IPS-NIHi7 (cell line): ENCODE measurements around the gene PALMD.
A peak's percentile ranks its signal among the peaks of the same experiment; 100 is the strongest.

Source experiments
- DNase-seq: peaks from one replicate; pipeline ENCODE4 v3.0.0; 2012; ENCODE audit warnings: mixed read lengths; ENCODE audit errors: extremely low spot score

The PALMD gene, protein sequence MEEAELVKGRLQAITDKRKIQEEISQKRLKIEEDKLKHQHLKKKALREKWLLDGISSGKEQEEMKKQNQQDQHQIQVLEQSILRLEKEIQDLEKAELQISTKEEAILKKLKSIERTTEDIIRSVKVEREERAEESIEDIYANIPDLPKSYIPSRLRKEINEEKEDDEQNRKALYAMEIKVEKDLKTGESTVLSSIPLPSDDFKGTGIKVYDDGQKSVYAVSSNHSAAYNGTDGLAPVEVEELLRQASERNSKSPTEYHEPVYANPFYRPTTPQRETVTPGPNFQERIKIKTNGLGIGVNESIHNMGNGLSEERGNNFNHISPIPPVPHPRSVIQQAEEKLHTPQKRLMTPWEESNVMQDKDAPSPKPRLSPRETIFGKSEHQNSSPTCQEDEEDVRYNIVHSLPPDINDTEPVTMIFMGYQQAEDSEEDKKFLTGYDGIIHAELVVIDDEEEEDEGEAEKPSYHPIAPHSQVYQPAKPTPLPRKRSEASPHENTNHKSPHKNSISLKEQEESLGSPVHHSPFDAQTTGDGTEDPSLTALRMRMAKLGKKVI

DNA sequence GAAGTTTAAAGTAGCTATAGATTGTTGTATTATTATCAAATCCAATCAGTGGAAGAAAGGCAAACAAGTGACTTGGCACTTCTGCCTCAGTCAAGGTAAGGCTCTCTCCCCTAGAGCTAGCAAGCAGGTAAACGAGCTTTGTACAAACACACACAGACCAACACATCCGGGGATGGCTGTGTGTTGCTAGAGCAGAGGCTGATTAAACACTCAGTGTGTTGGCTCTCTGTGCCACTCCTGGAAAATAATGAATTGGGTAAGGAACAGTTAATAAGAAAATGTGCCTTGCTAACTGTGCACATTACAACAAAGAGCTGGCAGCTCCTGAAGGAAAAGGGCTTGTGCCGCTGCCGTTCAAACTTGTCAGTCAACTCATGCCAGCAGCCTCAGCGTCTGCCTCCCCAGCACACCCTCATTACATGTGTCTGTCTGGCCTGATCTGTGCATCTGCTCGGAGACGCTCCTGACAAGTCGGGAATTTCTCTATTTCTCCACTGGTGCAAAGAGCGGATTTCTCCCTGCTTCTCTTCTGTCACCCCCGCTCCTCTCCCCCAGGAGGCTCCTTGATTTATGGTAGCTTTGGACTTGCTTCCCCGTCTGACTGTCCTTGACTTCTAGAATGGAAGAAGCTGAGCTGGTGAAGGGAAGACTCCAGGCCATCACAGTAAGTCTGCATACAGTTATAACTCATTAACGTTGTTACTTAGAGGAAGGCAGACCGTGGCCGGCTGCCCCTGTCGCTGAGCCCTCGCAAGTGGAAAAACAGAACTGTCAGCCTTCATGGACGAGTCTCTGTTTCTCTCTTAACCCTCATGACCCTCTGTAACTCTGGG lies at the start of gene PALMD:
Gene PALMD (plus strand): TSS at position 415 of the 833 bp plus-strand sequence. CDS start 205 bp downstream, at position 620.
- peak; percentile 24 for DNase-seq

DNA sequence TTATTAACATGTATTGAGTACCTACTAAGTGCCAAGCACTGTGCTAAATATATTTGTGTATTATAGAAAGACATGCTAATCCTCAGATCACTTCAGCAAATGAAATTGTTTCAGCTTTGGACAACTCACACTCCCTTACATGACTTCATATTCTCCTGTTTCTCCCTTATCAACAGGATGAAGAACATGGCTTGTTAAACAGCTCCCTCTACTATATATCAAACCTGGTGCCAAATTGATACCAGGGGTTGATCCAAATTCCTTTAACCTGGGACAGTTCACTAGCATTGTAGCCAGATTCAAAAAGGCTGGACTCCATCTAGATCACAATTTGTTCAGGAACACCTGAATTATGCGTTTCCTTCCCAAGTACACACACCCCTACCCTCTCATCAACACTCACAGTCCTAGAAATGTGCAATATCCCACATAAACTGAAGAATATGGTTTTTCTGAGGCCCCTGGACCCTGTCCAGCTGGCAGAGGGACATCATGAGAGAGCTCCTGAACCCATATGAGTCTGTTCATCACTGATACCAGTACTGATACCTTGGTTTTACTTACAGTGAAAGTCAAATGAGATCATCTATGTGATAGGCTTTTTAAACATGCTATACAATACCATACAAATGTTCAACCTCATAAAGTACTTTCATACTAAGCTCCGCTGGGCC lies 47.0 kb upstream of the PALMD start:
- DNase-seq, result no peak

DNA sequence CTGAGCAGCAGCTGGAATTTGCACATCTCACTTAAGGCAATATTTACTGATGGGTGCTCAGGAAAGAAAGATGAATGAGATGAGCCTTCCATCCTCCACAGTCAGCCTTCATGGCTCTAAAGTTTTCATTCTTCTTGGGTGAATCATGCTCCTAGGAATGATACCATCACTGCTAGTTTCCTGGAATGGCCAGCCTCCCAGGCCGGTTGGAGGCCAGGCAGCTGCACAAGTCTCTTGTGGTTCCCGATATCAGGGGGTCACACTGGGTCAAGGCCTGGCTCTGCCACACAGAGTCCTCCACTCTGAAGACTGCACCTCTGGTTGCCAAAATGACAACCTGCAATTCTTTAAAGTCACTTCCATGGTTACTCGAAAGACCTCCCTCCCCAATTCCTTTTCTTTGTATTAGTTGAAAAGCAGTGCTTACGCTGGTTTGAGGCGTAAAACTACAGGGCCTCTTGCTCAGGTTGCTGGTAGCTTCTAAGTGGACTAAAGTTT lies 46.2 kb upstream of the PALMD start:
- peak; percentile 24 for DNase-seq

DNA sequence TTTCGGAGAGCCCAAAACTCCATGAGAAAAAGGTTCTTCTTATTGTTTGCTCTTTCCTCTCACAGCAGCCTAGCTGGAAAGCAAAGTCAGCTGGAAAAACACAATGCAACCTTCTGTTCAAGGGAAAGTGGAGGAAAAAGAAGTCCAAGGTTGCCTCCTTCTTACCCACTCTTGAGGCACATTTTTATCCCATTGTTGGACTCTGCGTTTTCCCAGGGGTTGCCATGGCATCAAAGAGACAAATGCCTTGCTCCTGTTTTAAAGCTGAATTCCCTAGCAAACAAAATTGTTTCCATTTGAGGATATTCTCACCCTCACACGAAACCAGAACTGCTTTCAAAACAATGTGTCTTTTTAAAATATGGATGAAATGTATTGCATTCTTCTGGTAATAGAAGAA lies 45.1 kb upstream of the PALMD start:
- DNase-seq, result no peak

DNA sequence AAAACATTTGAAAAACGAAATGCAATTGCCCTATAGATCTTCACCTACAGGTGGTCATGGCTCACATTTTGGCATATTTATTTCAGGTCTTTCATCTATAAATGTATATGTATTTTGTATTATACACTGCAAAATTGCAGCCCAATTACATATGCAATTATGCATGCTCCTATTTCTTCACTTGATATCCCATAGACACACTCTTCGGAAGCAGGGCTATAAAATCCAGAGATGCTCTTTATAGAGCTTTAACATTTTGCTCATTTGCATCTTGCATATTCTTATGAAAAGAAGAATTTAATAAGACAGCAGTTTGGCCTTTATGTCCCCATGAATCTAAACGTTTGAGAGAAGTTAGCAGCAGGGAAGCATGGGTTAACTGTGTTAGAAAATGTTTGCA lies 44.7 kb upstream of the PALMD start:
- DNase-seq, result no peak

DNA sequence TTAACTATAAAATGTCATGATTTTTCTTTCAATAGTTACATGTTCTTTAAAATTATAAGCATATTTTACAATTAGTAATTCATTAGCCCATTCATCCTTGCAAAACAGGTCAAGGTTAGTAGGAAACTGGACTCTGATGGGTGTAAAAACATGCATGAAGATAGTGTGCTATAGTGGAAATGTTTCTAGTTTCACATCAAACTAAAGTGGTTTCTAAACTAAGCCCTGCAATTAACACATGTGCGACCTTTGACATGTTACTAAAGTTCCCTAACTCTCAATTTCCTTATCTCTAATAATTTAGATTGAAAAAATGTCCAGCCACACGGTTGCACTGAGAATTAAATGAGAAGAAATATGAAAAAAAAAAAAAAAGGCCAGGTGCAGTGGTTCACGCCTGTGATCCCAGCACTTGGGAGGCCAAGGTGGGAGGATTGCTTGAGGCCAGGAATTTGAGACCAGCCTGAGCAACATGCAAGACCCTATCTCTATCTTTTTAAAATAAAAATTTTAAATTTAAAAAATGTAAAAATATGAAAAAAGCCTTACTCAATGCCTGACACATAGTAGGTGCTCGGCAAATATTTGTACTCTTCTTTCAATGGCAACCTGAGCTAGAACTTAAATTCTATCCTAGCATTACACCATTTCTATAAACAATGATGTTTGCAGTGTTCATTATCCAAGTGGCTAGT lies 44.1 kb upstream of the PALMD start:
- no peak for DNase-seq

DNA sequence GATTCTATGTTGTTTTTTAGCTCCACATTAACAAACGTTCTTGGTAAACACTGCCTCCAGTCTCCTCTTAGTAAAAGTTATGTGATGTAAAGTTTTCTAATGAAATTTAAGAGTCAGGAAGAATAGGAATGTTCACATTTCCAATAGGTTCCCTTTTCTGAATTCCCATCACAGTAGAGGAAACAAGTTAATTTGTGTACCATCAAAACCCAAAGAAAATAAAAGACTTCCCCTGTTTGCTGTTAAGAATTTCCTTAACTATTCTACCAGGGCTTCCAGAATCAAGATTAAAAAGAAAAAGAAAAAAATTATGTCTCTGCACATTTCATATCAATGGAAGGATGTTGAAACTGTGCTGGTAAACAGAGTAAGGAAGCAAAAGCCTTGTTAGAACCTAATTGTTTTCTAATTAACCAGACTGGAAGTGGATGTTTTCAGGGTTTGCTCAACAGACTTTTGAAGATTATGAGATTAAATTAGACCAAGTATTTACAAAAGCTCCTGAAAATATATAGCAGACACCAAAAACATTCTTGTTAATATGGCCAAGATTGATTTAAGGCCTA lies 43.4 kb upstream of the PALMD start:
- DNase-seq, result no peak

DNA sequence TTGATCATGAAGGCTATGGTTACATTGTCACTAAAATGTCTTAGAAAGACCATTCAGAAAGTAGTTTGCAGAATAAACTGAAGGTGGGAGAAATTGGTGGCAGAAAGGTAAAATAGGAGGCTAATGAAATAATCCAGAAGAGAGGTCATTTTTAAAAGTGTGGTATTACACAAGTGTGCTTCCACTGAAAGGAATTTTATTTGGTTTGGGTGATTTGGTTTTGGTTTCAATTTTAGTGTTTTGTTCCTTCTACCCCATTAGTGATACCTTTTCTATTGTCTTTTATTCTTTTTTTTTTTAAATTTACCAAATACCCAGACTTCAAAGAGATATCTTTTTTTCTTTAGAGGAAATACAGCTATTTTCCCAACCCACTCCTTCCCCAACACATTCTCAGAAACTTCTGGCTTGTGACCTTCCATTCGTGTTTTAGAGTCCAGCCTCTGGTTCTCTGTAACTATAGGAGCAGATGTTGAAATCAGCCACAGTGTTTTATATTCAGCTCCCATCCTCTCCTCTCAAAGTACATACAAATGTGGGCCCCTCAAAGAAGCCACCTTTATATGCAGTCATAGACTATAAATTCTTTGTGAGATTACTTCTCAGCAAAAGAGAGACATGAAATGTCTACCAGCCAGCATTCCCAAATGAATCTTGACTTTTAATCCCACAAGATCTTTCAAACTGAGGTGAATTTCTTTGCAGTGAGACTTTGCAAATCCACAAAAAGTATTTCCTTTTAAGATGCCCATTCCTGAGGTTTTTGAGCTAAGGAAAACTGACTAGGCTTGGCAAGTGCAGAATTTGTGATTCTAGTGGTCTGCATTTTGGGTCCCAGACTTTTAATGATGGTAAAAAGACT lies 42.0 kb upstream of the PALMD start:
- DNase-seq, result no peak

DNA sequence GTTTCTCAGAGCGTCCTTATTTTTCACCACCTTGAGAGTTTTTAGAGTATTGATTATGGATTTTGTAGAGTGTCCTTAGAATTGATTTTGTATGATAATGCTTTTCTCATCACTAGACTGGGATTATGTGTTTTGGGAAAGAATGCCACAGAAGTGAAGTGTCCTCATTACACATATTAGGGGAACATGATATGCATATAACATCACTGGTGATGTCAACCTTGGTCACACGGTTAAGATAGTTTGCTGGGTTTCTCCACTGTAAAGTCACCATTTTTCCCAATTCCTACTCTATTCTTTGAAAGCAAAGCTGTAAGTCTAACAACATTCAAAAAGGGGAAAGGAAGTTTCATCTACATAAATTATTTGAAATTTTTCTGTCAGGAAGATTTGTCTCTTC lies 39.6 kb upstream of the PALMD start:
- no peak for DNase-seq

DNA sequence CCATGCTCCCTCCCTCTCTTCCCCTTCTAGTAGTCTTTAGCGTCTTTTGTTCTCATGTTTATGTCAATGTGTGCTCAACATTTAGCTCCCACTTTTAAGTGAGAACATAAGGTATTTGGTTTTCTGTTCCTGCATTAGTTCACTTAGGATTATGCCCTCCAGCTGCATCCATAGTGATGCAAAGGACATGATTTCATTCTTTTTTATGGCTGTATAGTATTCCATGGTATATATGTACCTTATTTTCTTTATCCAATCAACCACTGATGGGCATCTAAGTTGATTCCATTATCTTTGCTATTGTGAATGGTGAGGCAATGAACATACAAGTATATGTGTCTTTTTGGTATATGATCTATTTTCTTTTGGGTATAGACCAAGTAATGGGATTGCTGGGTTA lies 38.3 kb upstream of the PALMD start:
- DNase-seq, result no peak

DNA sequence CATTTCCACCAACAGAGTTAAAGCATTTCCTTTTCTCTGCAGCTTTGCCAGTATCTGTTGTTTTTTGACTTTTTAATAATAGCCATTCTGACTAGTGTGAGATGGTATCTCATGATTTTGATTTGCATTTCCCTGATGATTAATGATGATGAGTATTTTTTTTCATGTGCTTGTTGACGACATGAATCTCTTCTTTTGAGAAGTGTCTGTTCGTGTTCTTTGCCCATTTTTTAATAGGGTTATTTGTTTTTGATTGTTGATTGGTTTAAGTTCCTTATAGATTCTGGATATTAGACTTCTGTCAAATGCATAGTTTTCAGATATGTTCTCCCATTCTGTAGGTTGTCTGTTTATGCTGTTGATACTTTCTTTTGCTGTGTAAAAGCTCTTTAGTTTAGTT lies 37.9 kb upstream of the PALMD start:
- DNase-seq, result no peak

DNA sequence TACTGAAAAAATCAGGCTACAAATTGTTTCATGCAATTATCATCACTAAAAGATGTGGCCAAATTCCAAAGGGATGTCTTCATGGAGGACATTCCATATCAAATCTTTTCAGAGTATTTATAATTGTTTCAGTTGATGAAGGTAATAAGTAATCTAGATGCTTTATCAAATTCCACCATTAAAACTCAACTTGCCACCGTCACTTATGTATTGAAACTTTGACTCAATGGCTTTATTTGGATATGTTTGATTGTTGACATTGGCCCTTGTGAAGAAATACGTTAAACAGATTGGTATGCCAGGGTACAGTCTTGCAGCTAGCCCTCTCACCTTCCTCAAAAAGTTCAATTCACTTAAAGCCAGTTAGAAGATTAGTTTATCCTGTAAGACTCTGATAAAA lies 32.2 kb upstream of the PALMD start:
- DNase-seq, result no peak

DNA sequence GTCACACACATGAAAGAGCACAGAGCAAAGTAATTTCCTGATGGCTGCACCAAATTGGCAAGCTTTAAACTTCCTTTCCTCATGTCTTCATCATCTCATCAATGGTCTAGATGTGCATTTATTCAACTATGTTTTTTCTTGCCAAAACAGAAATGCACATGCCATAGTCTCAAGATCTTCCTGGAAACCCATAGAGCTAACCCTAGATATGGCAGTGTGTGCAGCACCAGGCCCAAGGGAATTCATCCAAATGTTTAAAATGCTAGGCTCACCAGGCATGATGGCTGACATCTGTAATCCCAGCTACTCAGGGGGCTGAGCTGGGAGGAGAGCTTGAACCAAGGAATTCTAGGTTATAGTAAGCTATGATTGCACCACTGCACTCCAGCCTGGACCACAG lies 31.2 kb upstream of the PALMD start:
- no peak for DNase-seq

DNA sequence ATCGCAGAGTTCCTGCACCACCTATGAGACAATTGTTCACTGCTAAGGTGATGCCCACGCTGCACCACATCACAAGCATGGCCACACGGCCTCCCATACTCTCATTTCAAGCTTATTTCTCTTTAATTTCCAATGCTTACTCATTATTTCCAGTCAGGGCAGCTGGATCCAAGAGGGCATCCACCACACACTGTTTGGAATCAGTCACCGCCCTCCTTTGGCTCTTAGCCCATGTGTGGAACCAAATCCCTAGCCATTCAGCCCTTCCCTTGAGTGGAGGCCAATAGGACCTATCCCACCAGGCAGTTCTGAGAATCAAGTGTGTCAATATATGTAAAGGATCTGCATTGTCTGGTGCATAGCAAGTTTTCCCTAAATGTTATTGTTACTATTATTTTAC lies 26.3 kb upstream of the PALMD start:
- DNase-seq, result no peak

DNA sequence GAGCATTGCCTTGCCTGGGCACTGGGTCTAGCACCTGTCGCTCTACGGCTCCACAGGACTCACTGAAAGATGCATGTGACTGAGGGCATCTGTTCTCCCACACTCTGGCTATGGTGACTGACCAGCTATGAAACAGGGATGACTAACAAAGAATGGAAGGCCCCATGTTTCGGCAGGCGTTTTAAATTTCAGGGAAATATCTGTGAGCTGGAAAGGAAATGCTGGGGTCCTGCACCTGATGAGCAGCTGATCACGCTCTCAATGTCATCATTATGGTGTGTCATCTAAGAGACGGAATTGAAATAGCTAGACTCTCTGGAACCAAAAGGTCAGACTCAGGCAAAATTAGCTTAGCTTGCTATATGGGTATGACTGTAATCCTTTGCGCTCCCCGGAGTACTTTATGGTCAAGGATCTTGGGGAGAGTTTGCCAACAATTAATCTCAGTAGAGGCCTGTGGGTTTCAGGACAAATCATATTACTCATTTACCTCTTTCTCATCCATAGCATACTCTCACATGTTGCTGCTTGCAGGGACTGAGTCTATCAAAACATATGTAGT lies 24.5 kb upstream of the PALMD start:
- DNase-seq, result no peak

DNA sequence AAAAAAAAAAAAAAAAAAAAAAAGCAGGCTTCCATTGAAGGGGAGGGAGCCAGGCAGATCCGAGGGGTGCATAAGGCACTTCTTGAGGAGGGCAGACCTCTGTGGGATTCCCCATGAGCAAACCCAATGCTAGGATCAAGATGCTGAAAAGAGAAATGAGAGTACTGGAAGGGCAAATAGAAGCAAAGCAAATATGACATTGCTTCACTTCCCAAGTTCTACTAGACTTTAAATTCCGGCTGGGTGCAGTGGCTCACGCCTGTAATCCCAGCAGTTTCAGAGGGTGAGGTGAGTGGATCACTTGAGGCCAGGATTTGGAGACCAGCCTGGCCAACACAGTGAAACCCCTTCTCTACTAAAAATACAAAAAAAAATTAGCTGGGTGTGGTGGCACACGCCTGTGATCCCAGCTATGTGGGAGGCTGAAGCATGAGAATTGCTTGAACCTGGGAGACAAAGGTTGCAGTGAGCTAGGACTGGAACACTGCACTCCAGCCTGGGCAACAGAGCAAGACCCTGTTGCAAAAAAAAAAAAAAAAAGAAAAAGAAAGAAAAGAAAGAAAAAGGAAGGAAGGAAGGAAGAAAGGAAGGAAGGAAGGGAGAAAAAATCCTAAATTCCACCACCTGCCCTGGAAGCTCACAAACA lies 23.1 kb upstream of the PALMD start:
- DNase-seq, result no peak

DNA sequence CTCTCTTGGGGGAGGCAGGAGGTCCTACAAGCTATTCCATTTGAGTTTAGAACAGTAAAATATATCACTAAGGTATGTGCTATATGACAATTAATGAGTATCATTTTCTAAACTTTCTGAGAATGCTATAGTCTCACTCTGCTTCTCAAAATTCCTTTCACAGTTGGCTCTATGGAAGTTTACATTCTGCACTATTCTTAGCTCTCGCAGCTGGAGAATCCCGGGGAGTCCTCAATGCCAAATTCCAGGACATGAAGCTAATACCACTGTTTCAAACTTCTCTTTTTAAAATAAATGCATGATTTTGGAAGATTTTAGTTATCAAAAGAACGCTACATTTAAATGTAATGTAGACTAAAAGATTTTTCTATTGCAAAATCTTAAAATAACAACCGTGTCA lies 22.4 kb upstream of the PALMD start:
- no peak for DNase-seq

DNA sequence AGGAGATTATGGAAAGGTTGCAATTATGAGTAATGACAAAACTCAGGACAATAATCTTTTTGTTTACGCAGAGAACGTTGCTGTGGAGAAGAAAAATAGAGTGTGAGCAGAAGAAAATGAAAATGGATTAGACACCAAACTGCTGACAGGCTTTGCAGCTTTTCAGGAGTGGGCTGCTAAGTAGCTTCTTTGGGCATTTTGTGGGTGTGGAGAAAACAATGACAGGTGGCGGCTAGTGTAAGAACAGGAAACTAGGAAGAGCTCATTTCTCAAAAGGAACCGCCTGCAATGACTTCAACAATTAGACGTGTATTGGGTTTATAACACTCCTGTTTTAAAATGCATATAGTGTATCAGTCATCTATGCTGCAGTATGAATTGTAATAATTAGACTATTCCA lies 18.3 kb upstream of the PALMD start:
- no peak for DNase-seq

DNA sequence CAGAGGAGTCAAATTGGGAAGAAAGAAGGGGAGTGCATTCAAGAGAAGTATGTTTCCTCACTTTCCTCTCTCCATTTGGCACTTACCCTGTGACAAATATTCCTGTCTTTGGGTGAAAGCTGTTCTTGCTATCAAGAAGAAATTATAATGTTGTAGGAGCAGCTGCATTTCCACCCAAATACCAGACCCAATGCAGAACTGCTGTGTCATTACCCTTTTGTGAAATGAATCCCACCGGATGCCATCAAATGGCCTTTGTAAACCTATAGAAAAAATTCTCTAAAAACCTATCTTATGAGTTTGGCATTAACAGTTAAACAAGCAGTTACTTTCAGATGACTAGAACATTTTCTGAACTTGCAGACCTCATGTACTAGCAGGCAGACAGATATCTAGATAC lies 16.7 kb upstream of the PALMD start:
- no peak for DNase-seq
